Endothelial cell of umbilical vein (primary cell): ENCODE measurements around the gene HYDIN. TPM values are rescaled to one million over a fixed set of nuclear protein-coding genes. Genes with fewer than 3 reads are reported as not detected.

ENCODE experiments used
- BruUV-seq: library from RNA; stranded (reverse); fragments of 400-500 nt; replicated peaks from 2 replicates; lab custom pipeline; 2021; lab: Mats Ljungman, UMichigan
- CTCF ChIA-PET: fragments of 300-600, 350-600 bp; sonication (Branson Sonifier 250); formaldehyde crosslinking; loops from one replicate; lab custom pipeline; 2021; ENCODE audit warnings: antibody characterized with exemption, inconsistent platforms; lab: Charles Lee
- POLR2A ChIA-PET: fragments of 300-600, 350-600 bp; sonication (Branson Sonifier 250); formaldehyde crosslinking; loops from one replicate; lab custom pipeline; 2021; ENCODE audit warnings: antibody characterized with exemption, inconsistent platforms; lab: Charles Lee
- DNase-seq: peaks from one replicate; pipeline ENCODE4 v3.0.0-alpha.2; 2011; ENCODE audit warnings: low read depth, low spot score
- FAIRE-seq: peaks from 2 replicates; lab custom pipeline; 2011; peaks lifted over from hg19 to GRCh38; lab: Jason Lieb, UNC
- H2AFZ ChIP-seq: 2 replicates; pipeline ENCODE4 v1.6.0; 2012; ENCODE audit warnings: low read depth, low read length, control low read depth, inconsistent platforms
- H3K27ac ChIP-seq: 2 replicates; pipeline ENCODE4 v1.5.1; 2011; ENCODE audit warnings: low read depth, mild to moderate bottlenecking, control low read depth, low read length, moderate library complexity; ENCODE audit not compliant: insufficient read depth
- H3K27me3 ChIP-seq, 2 experiments: 2 replicates each; pipeline versions ENCODE4 v1.6.0 to v1.6.1; 2011; ENCODE audit warnings: low read length in 2 of 2, mixed read lengths in 1 of 2; ENCODE audit not compliant: control insufficient read depth in 2 of 2, insufficient read depth in 2 of 2
- H3K36me3 ChIP-seq, 2 experiments: 2 replicates in 1 of 2; 3 replicates in 1 of 2; pipeline ENCODE4 v1.5.1; 2011; ENCODE audit warnings: low read length in 2 of 2, mild to moderate bottlenecking in 1 of 2, moderate library complexity in 1 of 2; ENCODE audit not compliant: control insufficient read depth in 2 of 2, insufficient read depth in 2 of 2; ENCODE audit errors: extremely low read depth in 1 of 2
- H3K4me1 ChIP-seq: 3 replicates; pipeline ENCODE4 v1.5.1; 2011; ENCODE audit warnings: mild to moderate bottlenecking, low read length; ENCODE audit not compliant: control insufficient read depth, insufficient read depth; ENCODE audit errors: extremely low read depth
- H3K4me2 ChIP-seq: 2 replicates; pipeline ENCODE4 v1.6.1; 2011; ENCODE audit warnings: low read length, control low read depth, mixed read lengths; ENCODE audit not compliant: insufficient read depth
- H3K4me3 ChIP-seq, 3 experiments: fragments of 200-600 bp in 1 of 3; sonication (generic), shearing (Covaris generic) in 1 of 3; replicated peaks in 1 of 3; 2 replicates each; pipeline ENCODE4 v1.5.1; 2011 to 2016; ENCODE audit warnings: control low read depth in 3 of 3, low read length in 3 of 3, mild to moderate bottlenecking in 2 of 3, inconsistent platforms in 1 of 3, low read depth in 1 of 3, moderate library complexity in 1 of 3; ENCODE audit not compliant: insufficient read depth in 1 of 3
- H3K79me2 ChIP-seq: 2 replicates; pipeline ENCODE4 v1.6.0; 2012; ENCODE audit warnings: low read length, inconsistent platforms; ENCODE audit not compliant: control insufficient read depth, insufficient read depth
- H3K9ac ChIP-seq: replicated peaks from 2 replicates; pipeline ENCODE3; 2011; ENCODE audit warnings: low read length, control low read depth; ENCODE audit not compliant: insufficient read depth; ENCODE audit errors: extremely low read depth
- H3K9me1 ChIP-seq: replicated peaks from 3 replicates; pipeline ENCODE4 v1.6.0; 2011; ENCODE audit warnings: mild to moderate bottlenecking, low read length; ENCODE audit not compliant: control insufficient read depth, insufficient read depth; ENCODE audit errors: extremely low read depth
- H3K9me3 ChIP-seq: replicated peaks from 2 replicates; pipeline ENCODE4 v1.5.1; 2012; ENCODE audit warnings: low read length, inconsistent platforms; ENCODE audit not compliant: control insufficient read depth, insufficient read depth
- H4K20me1 ChIP-seq: replicated peaks from 2 replicates; pipeline ENCODE3; 2011; ENCODE audit warnings: mild to moderate bottlenecking, low read length; ENCODE audit not compliant: control insufficient read depth, insufficient read depth; ENCODE audit errors: extremely low read depth
- EZH2 ChIP-seq: IDR thresholded peaks from 2 replicates; pipeline ENCODE4 v1.6.1; 2012; ENCODE audit warnings: borderline replicate concordance, low read depth, mild to moderate bottlenecking, moderate library complexity, low read length, inconsistent platforms; ENCODE audit not compliant: severe bottlenecking
- FOS ChIP-seq: IDR thresholded peaks from 2 replicates; pipeline ENCODE4 v1.6.1; 2011; ENCODE audit warnings: mild to moderate bottlenecking, low read length, moderate library complexity, borderline replicate concordance; ENCODE audit not compliant: insufficient read depth
- GATA2 ChIP-seq: IDR thresholded peaks from 2 replicates; pipeline ENCODE4 v1.7.0; 2011; ENCODE audit warnings: low read depth, mild to moderate bottlenecking, moderate library complexity, mixed read lengths, low read length; ENCODE audit not compliant: insufficient read length, insufficient read depth
- JUN ChIP-seq: IDR thresholded peaks from 2 replicates; pipeline ENCODE4 v1.6.1; 2011; ENCODE audit warnings: borderline replicate concordance, low read depth; ENCODE audit not compliant: insufficient read length, insufficient read depth
- MYC ChIP-seq: IDR thresholded peaks from one replicate; pipeline ENCODE4 v1.6.1; 2011; ENCODE audit warnings: mild to moderate bottlenecking, low read depth, low read length
- POLR2A ChIP-seq: IDR thresholded peaks from 2 replicates; pipeline ENCODE4 v1.6.1; 2012; ENCODE audit warnings: low read depth, mild to moderate bottlenecking, control low read depth, low read length
- POLR2AphosphoS5 ChIP-seq: IDR thresholded peaks from 2 replicates; pipeline ENCODE4 v1.6.1; 2012; ENCODE audit warnings: low read depth, mild to moderate bottlenecking, control low read depth, low read length, moderate library complexity; ENCODE audit not compliant: insufficient read depth
- dilution Hi-C: fragments of 300-500 bp; cut with MboI; formaldehyde crosslinking; loops from one replicate; pipeline ENCODE4 v1.15.0; 2019; ENCODE audit warnings: low sequenced_read_pairs; ENCODE audit not compliant: extremely low pct_ligation_motif_present
- intact Hi-C: fragments of 100-400 bp; cut with micrococcal nuclease; formaldehyde crosslinking; loops from one replicate; pipeline ENCODE4 v1.10.0; 2022
- polyA plus RNA-seq, 4 experiments: library from polyadenylated mRNA; depleted of rRNA in 3 of 4; stranded (reverse) in 3 of 4; unstranded in 1 of 4; fragments of >200 nt; gene quantifications; 2 replicates each; pipeline versions ENCODE4 v1.2.1 to v1.2.3, GENCODE V29; 2011 to 2012; ENCODE audit warnings: missing spikeins in 1 of 4
- total RNA-seq: library from RNA; stranded (reverse); gene quantifications from 2 replicates; pipeline ENCODE4 v1.2.3, GENCODE V29; 2021
- TF ChIP-seq, protein P1 (sequence below): IDR thresholded peaks from 2 replicates; pipeline ENCODE4 v1.6.1; 2011; ENCODE audit not compliant: insufficient read depth, insufficient read length
- TF ChIP-seq, protein P2 (sequence below), 2 donors: IDR thresholded peaks; 1 replicate in 1 of 2; 2 replicates in 1 of 2; pipeline ENCODE4 v1.5.1; 2011; ENCODE audit warnings: low read length in 2 of 2, mild to moderate bottlenecking in 2 of 2, moderate library complexity in 2 of 2, control low read depth in 1 of 2, inconsistent platforms in 1 of 2, low read depth in 1 of 2; ENCODE audit not compliant: insufficient read depth in 1 of 2; ENCODE audit errors: extremely low read depth in 1 of 2

HYDIN gene
- total and polyA plus RNA-seq, 2 donors (not counting 3 experiments of a cell fraction or from before 2014, with no cell fraction given) = not detected

DNA sequence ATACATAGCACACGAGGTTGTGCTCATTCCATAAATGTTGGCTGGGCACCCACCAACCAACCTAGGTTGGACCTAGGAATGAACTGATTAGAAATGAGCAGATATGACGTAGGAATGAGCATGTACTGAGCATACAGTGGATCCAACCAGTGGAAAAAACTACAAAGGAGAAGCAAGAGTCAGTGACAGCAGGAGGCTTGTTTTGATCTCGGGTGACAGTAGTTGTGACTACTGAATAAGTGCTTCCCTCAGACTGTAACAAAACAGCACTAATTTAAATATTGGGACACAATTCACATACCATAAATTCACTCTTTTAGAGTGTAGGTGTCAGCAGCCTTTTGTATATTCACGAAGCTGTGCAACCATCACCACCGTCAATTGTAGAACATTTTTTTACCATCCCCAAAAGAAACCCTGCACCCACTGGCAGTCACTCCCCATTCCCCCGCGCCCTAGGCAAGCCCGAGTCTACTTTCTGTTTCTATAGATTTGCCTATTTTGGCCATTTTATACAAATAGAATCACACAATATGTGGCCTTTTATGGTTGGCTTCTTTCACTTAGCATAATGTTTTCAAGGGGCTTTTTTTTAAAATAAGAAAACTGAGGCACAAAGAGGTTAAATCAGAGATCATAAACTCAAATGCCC is 436.5 kb downstream of the HYDIN start:
- Histone ChIP-seq H3K4me3 (no peak overlapping the region), H3K79me2 (peaks cover 52% of the 10 kb centered on the region), H3K27me3 (no peaks in the 10 kb centered on the region), H3K27ac (no peak overlapping the region), H3K9me1 (no peaks in the 10 kb centered on the region), H4K20me1 (no peaks in the 10 kb centered on the region), H2AFZ (no peak overlapping the region), H3K36me3 (no peaks in the 10 kb centered on the region), H3K4me1 (no peaks in the 10 kb centered on the region), H3K4me2 (no peak overlapping the region), H3K9ac (no peak overlapping the region), H3K9me3 (no peaks in the 10 kb centered on the region)
- FAIRE-seq (no peak), DNase-seq (no peak)
- BruUV-seq = no TSS peak
- ChIA-PET CTCF (interaction anchor here (0.8 kb wide), 1 partner anchor 23 kb away, joined by 3 read pairs; no protein-coding TSS in a partner anchor), POLR2A (no interaction called here)
- dilution Hi-C loops = no loop called here
- intact Hi-C loops = no loop called here
- TF ChIP-seq FOS = no peak
- no peak for TF ChIP-seq EZH2
- TF ChIP-seq, protein P1, sequence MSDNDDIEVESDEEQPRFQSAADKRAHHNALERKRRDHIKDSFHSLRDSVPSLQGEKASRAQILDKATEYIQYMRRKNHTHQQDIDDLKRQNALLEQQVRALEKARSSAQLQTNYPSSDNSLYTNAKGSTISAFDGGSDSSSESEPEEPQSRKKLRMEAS = no peak
- TF ChIP-seq, protein P2, sequence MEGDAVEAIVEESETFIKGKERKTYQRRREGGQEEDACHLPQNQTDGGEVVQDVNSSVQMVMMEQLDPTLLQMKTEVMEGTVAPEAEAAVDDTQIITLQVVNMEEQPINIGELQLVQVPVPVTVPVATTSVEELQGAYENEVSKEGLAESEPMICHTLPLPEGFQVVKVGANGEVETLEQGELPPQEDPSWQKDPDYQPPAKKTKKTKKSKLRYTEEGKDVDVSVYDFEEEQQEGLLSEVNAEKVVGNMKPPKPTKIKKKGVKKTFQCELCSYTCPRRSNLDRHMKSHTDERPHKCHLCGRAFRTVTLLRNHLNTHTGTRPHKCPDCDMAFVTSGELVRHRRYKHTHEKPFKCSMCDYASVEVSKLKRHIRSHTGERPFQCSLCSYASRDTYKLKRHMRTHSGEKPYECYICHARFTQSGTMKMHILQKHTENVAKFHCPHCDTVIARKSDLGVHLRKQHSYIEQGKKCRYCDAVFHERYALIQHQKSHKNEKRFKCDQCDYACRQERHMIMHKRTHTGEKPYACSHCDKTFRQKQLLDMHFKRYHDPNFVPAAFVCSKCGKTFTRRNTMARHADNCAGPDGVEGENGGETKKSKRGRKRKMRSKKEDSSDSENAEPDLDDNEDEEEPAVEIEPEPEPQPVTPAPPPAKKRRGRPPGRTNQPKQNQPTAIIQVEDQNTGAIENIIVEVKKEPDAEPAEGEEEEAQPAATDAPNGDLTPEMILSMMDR (IDR thresholded peaks at IDR 0.05; ENCODE audit: extremely low read depth in 1 of 2, insufficient read depth in 1 of 2, low read depth in 1 of 2, low read length in 2 of 2) = no peak
- no peak for TF ChIP-seq JUN
- no peak for TF ChIP-seq POLR2A
- no peak for TF ChIP-seq MYC
- no peak for TF ChIP-seq POLR2AphosphoS5
- TF ChIP-seq GATA2 = no peak
